Neural cell (in vitro differentiated cells): Measurements from ENCODE around the gene SH2D1A. TPM values are rescaled to one million over a fixed set of nuclear protein-coding genes. Genes with fewer than 3 reads are reported as not detected.

ENCODE experiments used
- H2AFZ ChIP-seq: fragments of 200-600, 300-800 bp; sonication (generic), shearing (Covaris generic); 2 replicates; pipeline ENCODE4 v1.6.0; 2014; ENCODE audit warnings: low read depth, mild to moderate bottlenecking, antibody characterized with exemption, low read length, moderate library complexity
- H3F3A ChIP-seq: fragments of 200-600 bp; shearing (Covaris generic); 2 replicates; pipeline ENCODE4 v1.6.1; 2016; ENCODE audit warnings: mild to moderate bottlenecking, moderate library complexity, mixed read lengths, antibody characterized with exemption, low read length; ENCODE audit not compliant: insufficient read depth, poor library complexity, severe bottlenecking
- H3K27ac ChIP-seq: fragments of 200-600, 300-800 bp; sonication (generic), shearing (Covaris generic); 2 replicates; pipeline ENCODE4 v1.5.1; 2014; ENCODE audit warnings: mild to moderate bottlenecking, low read length, moderate library complexity
- H3K27me3 ChIP-seq: fragments of 300-800, 200-600 bp; sonication (generic), shearing (Covaris generic); 2 replicates; pipeline ENCODE4 v1.6.0; 2014; ENCODE audit warnings: mild to moderate bottlenecking, low read depth, low read length, moderate library complexity; ENCODE audit not compliant: insufficient read depth
- H3K36me3 ChIP-seq: fragments of 300-800, 200-600 bp; sonication (generic), shearing (Covaris generic); 2 replicates; pipeline ENCODE4 v1.5.1; 2014; ENCODE audit warnings: mild to moderate bottlenecking, antibody characterized with exemption, low read length, moderate library complexity; ENCODE audit not compliant: insufficient read depth
- H3K4me2 ChIP-seq: fragments of 300-800, 200-600 bp; sonication (generic), shearing (Covaris generic); 2 replicates; pipeline ENCODE4 v1.6.0; 2014; ENCODE audit warnings: mild to moderate bottlenecking, low read length
- H3K4me3 ChIP-seq: fragments of 300-800, 200-600 bp; sonication (generic), shearing (Covaris generic); 2 replicates; pipeline ENCODE4 v1.5.1; 2014; ENCODE audit warnings: mild to moderate bottlenecking, low read length, moderate library complexity
- H3K79me2 ChIP-seq: fragments of 200-600 bp; shearing (Covaris generic); replicated peaks from 2 replicates; pipeline ENCODE4 v1.6.0; 2014; ENCODE audit warnings: mild to moderate bottlenecking, low read length, moderate library complexity; ENCODE audit not compliant: insufficient read depth
- H3K9ac ChIP-seq: fragments of 300-800, 200-600 bp; sonication (generic), shearing (Covaris generic); 2 replicates; pipeline ENCODE4 v1.6.1; 2016; ENCODE audit warnings: mild to moderate bottlenecking, low read length, mixed read lengths
- H3K9me2 ChIP-seq: fragments of 200-600 bp; shearing (Covaris generic); 2 replicates; pipeline ENCODE4 v1.6.1; 2016; ENCODE audit warnings: mild to moderate bottlenecking, low read length, mixed read lengths; ENCODE audit not compliant: insufficient read depth
- H3K9me3 ChIP-seq: fragments of 200-600, 300-800 bp; sonication (generic), shearing (Covaris generic); 2 replicates; pipeline ENCODE4 v1.6.1; 2016; ENCODE audit warnings: mild to moderate bottlenecking, mixed run types, low read length, moderate library complexity, mixed read lengths
- H4K20me1 ChIP-seq: fragments of 200-600 bp; shearing (Covaris generic); 2 replicates; pipeline ENCODE4 v1.6.1; 2016; ENCODE audit warnings: mild to moderate bottlenecking, mixed run types; ENCODE audit not compliant: insufficient read depth
- CTCF ChIP-seq: fragments of 450-650 bp; IDR thresholded peaks from 2 replicates; pipeline ENCODE4 v1.5.1; 2014; ENCODE audit warnings: antibody characterized with exemption, mild to moderate bottlenecking, moderate library complexity; ENCODE audit not compliant: poor library complexity, severe bottlenecking
- EP300 ChIP-seq: fragments of 450-650 bp; conservative IDR thresholded peaks from 2 replicates; pipeline ENCODE4 v1.6.1; 2014; ENCODE audit warnings: antibody characterized with exemption, mild to moderate bottlenecking, moderate library complexity; ENCODE audit not compliant: poor library complexity, severe bottlenecking
- EZH2 ChIP-seq: fragments of 200-600, 300-800 bp; shearing (Covaris generic), sonication (generic); IDR thresholded peaks from 2 replicates; pipeline ENCODE4 v1.6.1; 2014; ENCODE audit warnings: antibody characterized with exemption, low read length, borderline replicate concordance, mild to moderate bottlenecking; ENCODE audit not compliant: insufficient read depth, poor library complexity, severe bottlenecking
- MXI1 ChIP-seq: fragments of 450-650 bp; conservative IDR thresholded peaks from 2 replicates; pipeline ENCODE4 v1.6.1; 2014; ENCODE audit warnings: antibody characterized with exemption, mild to moderate bottlenecking; ENCODE audit not compliant: poor library complexity, severe bottlenecking
- POLR2AphosphoS5 ChIP-seq: IDR thresholded peaks from 2 replicates; pipeline ENCODE4 v1.6.1; 2012
- RAD21 ChIP-seq: fragments of 450-650 bp; conservative IDR thresholded peaks from 2 replicates; pipeline ENCODE4 v1.6.1; 2014; ENCODE audit warnings: antibody characterized with exemption, mild to moderate bottlenecking, moderate library complexity
- REST ChIP-seq: IDR thresholded peaks from 2 replicates; pipeline ENCODE4 v1.6.1; 2012; ENCODE audit warnings: borderline replicate concordance
- SMC3 ChIP-seq: fragments of 450-650 bp; conservative IDR thresholded peaks from 2 replicates; pipeline ENCODE4 v1.6.1; 2014; ENCODE audit warnings: antibody characterized with exemption, mild to moderate bottlenecking, moderate library complexity; ENCODE audit not compliant: poor library complexity
- TAF1 ChIP-seq: IDR thresholded peaks from 2 replicates; pipeline ENCODE4 v1.6.1; 2012; ENCODE audit warnings: low read depth
- polyA plus RNA-seq: library from polyadenylated mRNA; depleted of rRNA; stranded (reverse); fragments of >200 nt; gene quantifications from 2 replicates; pipeline ENCODE4 v1.2.3, GENCODE V29; 2014

The SH2D1A gene
- polyA plus RNA-seq, 1 donor from 2014 or later = not detected

GRCh38 chrX:124342174-124342867, 4.0 kb upstream of the SH2D1A start:
- Histone ChIP-seq H3F3A (no peaks in the 10 kb centered on the region), H3K79me2 (no peaks in the 10 kb centered on the region), H3K27ac (no peak overlapping the region), H3K9me2 (no peaks in the 10 kb centered on the region), H2AFZ (no peak overlapping the region), H3K4me3 (no peak overlapping the region), H4K20me1 (no peaks in the 10 kb centered on the region), H3K36me3 (no peaks in the 10 kb centered on the region), H3K9ac (no peak overlapping the region), H3K27me3 (no peaks in the 10 kb centered on the region), H3K9me3 (no peaks in the 10 kb centered on the region), H3K4me2 (no peak overlapping the region)
- TF ChIP-seq MXI1 (no peak), CTCF (no peak), TAF1 (no peak), EZH2 (no peak), REST (no peak), EP300 (no peak)

- TF ChIP-seq MXI1 (no peak), CTCF (no peak), TAF1 (no peak), REST (no peak), EP300 (no peak), RAD21 (no peak), POLR2AphosphoS5 (no peak), EZH2 (no peak), SMC3 (no peak)
- Histone ChIP-seq H3K4me2 (no peak overlapping the region), H3F3A (no peaks in the 10 kb centered on the region), H3K27me3 (no peaks in the 10 kb centered on the region), H3K9ac (no peak overlapping the region), H3K9me2 (no peaks in the 10 kb centered on the region), H3K36me3 (no peaks in the 10 kb centered on the region), H4K20me1 (no peaks in the 10 kb centered on the region), H3K4me3 (no peak overlapping the region), H3K79me2 (no peaks in the 10 kb centered on the region), H2AFZ (no peak overlapping the region), H3K27ac (no peak overlapping the region), H3K9me3 (no peaks in the 10 kb centered on the region)
These were observed 3.3 kb upstream of the SH2D1A start for GRCh38 chrX:124343016-124343415.
